Left ventricle myocardium inferior (tissue), 1 donor: ENCODE results near the gene ISM2. TPM values are rescaled to one million over a fixed set of nuclear protein-coding genes. Genes with fewer than 3 reads are reported as not detected.

Source experiments
- DNase-seq: peaks from one replicate; pipeline ENCODE4 v3.0.0-alpha.2; 2020
- H3K27ac ChIP-seq: fragments of 200-600 bp; replicated peaks from 2 replicates; pipeline ENCODE4 v1.8.0; 2021
- H3K27me3 ChIP-seq: fragments of 200-600 bp; 2 replicates; pipeline ENCODE4 v1.8.0; 2021; ENCODE audit warnings: low read depth
- H3K36me3 ChIP-seq: fragments of 200-600 bp; 2 replicates; pipeline ENCODE4 v1.8.0; 2021
- H3K4me1 ChIP-seq: fragments of 200-600 bp; 2 replicates; pipeline ENCODE4 v1.8.0; 2021
- H3K4me3 ChIP-seq: fragments of 200-600 bp; 2 replicates; pipeline ENCODE4 v1.8.0; 2021; ENCODE audit warnings: mild to moderate bottlenecking, moderate library complexity
- H3K9me3 ChIP-seq: fragments of 200-600 bp; replicated peaks from 2 replicates; pipeline ENCODE4 v1.8.0; 2021
- CTCF ChIP-seq: fragments of 200-600 bp; IDR thresholded peaks from 2 replicates; pipeline ENCODE4 v1.8.0; 2021; ENCODE audit warnings: antibody characterized with exemption, mild to moderate bottlenecking, borderline replicate concordance
- intact Hi-C: fragments of 100-400 bp; cut with micrococcal nuclease; formaldehyde crosslinking; loops from one replicate; pipeline ENCODE4 v1.11.0; 2022
- total RNA-seq: library from RNA; stranded (reverse); fragmentation: NEBNext Ultra II Directional; extraction: Animal tissue kit (Norgen Biotek cat#: 25700); gene quantifications from one replicate; pipeline ENCODE4 v1.2.1, GENCODE V29; 2021
- donor health status: DM: no; HTN: yes; CAD: no; lungs with severe emphysema.

ISM2 gene
- total RNA-seq, 1 donor from 2014 or later: not detected

GRCh38 chr14:77457115-77457521, 41.5 kb downstream of the ISM2 start:
- intact Hi-C loops: no loop called here
- H3K27me3 ChIP-seq: no peaks in the 10 kb centered on the region
- H3K27ac ChIP-seq: peak overlapping the region; percentile 97
- peaks cover 46% of the 10 kb centered on the region for H3K4me1 ChIP-seq
- H3K4me3 ChIP-seq: peak overlapping the region; percentile 100
- no peak for TF ChIP-seq CTCF
- no peak for DNase-seq
- peaks cover 44% of the 10 kb centered on the region for H3K36me3 ChIP-seq
- H3K9me3 ChIP-seq: no peaks in the 10 kb centered on the region

GRCh38 chr14:77455966-77456640, 42.5 kb downstream of the ISM2 start:
- intact Hi-C loops: no loop called here
- TF ChIP-seq CTCF: no peak
- Histone ChIP-seq H3K27ac (no peak overlapping the region), H3K9me3 (no peaks in the 10 kb centered on the region), H3K4me1 (peaks cover 46% of the 10 kb centered on the region), H3K36me3 (peaks cover 43% of the 10 kb centered on the region), H3K27me3 (no peaks in the 10 kb centered on the region), H3K4me3 (peak overlapping the region; percentile 100)
- DNase-seq: no peak

GRCh38 chr14:77442196-77442595, 56.4 kb downstream of the ISM2 start:
- TF ChIP-seq CTCF: no peak
- Histone ChIP-seq H3K9me3 (no peaks in the 10 kb centered on the region), H3K36me3 (peaks cover 84% of the 10 kb centered on the region), H3K27ac (peak overlapping the region; percentile 40), H3K4me1 (peaks cover 17% of the 10 kb centered on the region), H3K27me3 (no peaks in the 10 kb centered on the region), H3K4me3 (no peak overlapping the region)
- DNase-seq: no peak
- intact Hi-C loops: no loop called here

GRCh38 chr14:77439861-77440260, 58.8 kb downstream of the ISM2 start:
- H3K27me3 ChIP-seq: no peaks in the 10 kb centered on the region
- no peak overlapping the region for H3K4me3 ChIP-seq
- TF ChIP-seq CTCF: no peak
- H3K27ac ChIP-seq: no peak overlapping the region
- H3K4me1 ChIP-seq: peaks cover 17% of the 10 kb centered on the region
- peaks cover 83% of the 10 kb centered on the region for H3K36me3 ChIP-seq
- intact Hi-C loops: no loop called here
- no peak for DNase-seq
- H3K9me3 ChIP-seq: no peaks in the 10 kb centered on the region

GRCh38 chr14:77438596-77438995, 60.0 kb downstream of the ISM2 start:
- intact Hi-C loops: no loop called here

More at GRCh38 chr14:77438596-77438995, 60.0 kb downstream of the ISM2 start:
- H3K4me1 ChIP-seq: peaks cover 17% of the 10 kb centered on the region
- H3K4me3 ChIP-seq: no peak overlapping the region
- peaks cover 87% of the 10 kb centered on the region for H3K36me3 ChIP-seq
- H3K9me3 ChIP-seq: no peaks in the 10 kb centered on the region
- no peak overlapping the region for H3K27ac ChIP-seq
- no peak for TF ChIP-seq CTCF
- no peaks in the 10 kb centered on the region for H3K27me3 ChIP-seq
- no peak for DNase-seq
